GM13977 (cell line): ENCODE results near the gene IGSF9.
A peak's percentile ranks its signal among the peaks of the same experiment; 100 is the strongest.

Source experiments
- DNase-seq: peaks from one replicate; pipeline ENCODE4 v3.0.0; 2012; ENCODE audit warnings: low spot score
- in situ Hi-C: fragments of 300-500 bp; cut with MboI; formaldehyde crosslinking; loops from one replicate; pipeline ENCODE4 v1.12.0; 2022; ENCODE audit warnings: low sequenced_read_pairs, low pct_unique_long_range_greater_than_20kb, mixed read lengths, inconsistent platforms; ENCODE audit not compliant: unreplicated experiment
- TF ChIP-seq, protein P1 (sequence below): IDR thresholded peaks from 2 replicates; pipeline ENCODE4 v1.5.1; 2012; ENCODE audit warnings: mild to moderate bottlenecking, control low read depth; ENCODE audit not compliant: insufficient read depth; ENCODE audit errors: extremely low read depth, missing control alignments

IGSF9 gene

DNA sequence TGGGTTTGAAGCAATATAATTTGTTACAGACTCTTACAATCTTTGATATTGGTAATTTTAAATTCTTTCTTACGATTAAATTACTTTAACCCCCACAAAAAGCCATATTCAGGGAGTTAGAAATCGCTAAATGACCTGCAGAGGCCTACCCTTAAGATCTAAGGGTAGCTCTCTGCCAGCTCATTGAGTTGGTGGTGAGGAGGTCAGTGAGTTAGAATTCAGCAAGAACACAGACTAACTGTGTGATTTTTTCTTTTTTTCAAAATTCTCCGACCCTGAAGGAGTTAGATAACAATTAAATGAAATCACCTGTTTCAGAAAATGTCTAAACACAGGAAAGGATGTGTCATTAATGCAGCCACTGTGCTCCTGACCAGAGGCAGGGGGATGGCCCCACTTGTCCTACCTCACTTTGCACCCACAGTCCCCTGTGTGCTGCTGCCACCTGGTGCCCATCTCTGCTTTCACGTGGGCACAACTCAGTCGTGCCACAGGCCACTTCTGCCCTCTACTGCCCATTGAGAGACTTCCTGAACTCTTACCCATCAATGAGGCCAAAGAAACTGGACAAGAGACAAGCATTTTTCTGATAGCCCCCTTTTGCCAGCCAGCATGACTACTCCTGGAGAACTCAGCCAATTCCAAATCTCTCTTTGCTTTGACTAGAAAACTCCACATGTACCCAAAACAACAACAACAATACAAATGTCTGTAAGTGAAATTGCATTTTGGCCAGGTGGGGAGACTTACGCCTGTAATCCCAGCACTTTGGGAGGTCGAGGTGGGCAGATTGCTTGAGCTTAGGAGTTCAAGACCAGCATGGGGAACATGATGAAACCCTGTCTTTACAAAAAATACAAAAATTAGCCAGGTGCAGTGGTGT, 53.9 kb downstream of the IGSF9 start:
- TF ChIP-seq, protein P1, sequence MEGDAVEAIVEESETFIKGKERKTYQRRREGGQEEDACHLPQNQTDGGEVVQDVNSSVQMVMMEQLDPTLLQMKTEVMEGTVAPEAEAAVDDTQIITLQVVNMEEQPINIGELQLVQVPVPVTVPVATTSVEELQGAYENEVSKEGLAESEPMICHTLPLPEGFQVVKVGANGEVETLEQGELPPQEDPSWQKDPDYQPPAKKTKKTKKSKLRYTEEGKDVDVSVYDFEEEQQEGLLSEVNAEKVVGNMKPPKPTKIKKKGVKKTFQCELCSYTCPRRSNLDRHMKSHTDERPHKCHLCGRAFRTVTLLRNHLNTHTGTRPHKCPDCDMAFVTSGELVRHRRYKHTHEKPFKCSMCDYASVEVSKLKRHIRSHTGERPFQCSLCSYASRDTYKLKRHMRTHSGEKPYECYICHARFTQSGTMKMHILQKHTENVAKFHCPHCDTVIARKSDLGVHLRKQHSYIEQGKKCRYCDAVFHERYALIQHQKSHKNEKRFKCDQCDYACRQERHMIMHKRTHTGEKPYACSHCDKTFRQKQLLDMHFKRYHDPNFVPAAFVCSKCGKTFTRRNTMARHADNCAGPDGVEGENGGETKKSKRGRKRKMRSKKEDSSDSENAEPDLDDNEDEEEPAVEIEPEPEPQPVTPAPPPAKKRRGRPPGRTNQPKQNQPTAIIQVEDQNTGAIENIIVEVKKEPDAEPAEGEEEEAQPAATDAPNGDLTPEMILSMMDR, result peak; percentile 100
- in situ Hi-C loops, result loop anchor here (5.0 kb wide), 1 partner anchor 99 kb away; no protein-coding TSS in a partner anchor
- DNase-seq, result peak; percentile 72

DNA sequence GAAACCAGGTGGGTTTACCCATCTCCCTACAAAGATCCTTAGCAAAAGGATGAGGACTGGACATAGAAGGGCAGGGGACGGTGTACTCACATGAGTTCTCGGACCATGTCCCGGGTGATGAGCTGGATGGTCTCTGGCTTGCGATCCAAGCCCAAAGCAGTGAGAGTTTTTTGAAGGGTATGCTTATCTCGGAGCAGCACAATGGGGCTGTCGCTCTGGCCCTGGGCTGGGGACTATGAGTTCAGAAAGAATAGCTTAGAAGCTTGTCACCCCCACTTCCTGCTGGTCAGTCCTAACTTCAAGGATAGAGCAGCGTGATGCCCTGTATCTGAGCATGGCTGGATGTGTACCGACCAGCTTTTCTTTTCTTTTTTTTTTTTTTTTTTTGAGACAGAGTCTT, 55.0 kb downstream of the IGSF9 start:
- in situ Hi-C loops, result loop anchor here (5.0 kb wide), 1 partner anchor 98 kb away; no protein-coding TSS in a partner anchor
- DNase-seq, result no peak
- TF ChIP-seq, protein P1, result no peak

DNA sequence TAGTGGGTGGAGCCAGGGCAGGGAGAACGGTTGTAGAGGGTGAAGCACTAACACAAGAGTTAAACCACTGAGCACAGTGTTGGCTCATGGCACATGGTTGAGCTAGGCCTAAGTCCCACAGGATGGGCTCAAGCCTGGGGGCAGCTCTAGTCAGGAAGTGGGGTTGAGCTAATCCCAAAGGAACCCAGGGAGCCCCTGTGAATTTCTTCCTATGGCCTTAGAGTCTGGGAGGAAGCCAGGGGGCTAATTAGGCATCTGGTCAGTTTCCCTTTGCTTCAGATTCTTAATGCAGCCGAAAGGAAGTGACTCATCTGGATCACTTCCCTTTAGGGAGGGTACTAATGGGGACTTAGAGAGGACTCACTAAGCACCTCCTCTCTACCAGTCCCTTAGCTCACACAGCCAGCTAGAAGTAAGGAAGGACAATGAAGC, 55.6 kb downstream of the IGSF9 start:
- in situ Hi-C loops, result loop anchor here (5.0 kb wide), 1 partner anchor 98 kb away; no protein-coding TSS in a partner anchor

DNA sequence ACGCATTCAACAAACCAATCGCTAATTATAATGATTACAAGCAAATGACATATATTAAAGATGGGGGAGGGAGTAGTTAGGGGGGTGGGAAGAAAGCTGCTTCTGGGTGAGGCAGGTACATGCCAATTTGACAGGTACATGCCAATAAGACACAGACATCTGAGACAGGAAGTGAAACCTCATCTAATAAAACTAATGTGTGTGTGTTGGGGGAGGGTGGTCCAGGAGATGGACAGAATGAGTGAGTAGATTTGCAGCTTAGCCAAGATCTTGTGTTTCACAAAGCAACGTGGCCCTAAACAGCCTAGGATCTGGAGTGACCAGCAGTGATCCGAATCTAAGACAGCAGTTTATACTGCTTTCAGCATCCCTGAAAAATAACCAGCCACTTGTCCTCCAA, 56.2 kb downstream of the IGSF9 start:
- TF ChIP-seq, protein P1, result no peak
- DNase-seq, result no peak
- in situ Hi-C loops, result no loop called here

More for the DNA sequence above, 55.6 kb downstream of the IGSF9 start:
- TF ChIP-seq, protein P1, result no peak
- DNase-seq, result peak; percentile 82

DNA sequence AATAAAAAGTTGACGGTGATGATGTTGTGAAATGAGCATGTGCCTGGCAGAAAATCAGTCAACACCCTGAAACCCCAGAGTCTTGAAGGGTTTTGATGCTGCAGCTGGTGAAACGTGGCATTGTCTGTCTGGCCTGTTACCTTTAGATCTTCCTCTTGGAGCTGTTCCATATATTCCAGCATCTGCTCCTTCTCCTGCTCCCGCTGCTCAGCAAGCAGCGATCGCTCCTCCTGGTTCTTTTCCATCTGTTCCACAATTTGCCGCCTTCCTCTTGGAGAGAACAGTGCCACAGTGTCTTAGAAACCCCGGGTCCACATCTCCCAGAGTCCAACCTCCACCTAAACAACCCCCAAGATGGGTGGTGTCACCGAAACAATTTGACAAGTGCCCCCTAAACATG, 61.1 kb downstream of the IGSF9 start:
- in situ Hi-C loops, result no loop called here
- no peak for DNase-seq

DNA sequence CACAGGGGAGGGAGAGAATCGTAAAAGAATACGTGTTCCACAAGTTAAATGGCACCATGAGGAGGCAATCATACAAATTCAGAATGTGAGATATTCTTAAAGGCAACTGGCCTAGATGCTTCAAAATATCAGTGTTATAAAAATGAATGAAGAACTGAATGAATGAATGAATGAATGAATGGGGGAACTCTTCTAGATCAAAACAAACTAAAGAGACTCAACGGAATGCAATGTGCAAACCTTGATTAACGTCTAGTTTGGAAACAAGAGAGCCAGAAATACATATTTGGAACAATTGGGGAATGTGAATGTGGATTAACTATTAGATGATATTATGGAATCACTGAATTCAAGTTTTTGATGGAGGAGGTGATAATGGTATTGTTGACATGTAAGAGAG, 62.3 kb downstream of the IGSF9 start:
- in situ Hi-C loops, result no loop called here
- TF ChIP-seq, protein P1, result no peak

More for the DNA sequence above, 61.1 kb downstream of the IGSF9 start:
- TF ChIP-seq, protein P1, result no peak

More for the DNA sequence above, 62.3 kb downstream of the IGSF9 start:
- no peak for DNase-seq
